ENCODE data around the gene SELP.

The SELP gene

DNA sequence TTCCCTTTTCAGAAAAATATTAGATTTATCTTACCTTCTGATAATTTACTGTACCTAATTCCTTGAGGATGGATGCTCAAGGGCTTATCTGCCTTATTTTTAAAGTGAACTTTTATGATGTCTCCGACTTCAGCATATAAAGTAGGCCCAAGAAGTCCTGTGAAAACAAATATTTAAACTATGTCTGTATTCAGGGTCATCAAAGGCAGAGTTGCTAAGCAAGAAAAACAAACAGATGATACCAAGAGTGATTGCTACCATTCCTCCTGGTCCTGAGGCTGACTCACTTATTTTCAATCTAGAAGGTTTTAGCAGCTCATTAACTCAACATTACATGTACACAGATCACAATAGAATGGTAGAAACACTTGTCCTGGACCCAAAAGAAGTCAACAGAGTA lies 57.7 kb downstream of the SELP start:
- DNase-seq, result no peak

DNA sequence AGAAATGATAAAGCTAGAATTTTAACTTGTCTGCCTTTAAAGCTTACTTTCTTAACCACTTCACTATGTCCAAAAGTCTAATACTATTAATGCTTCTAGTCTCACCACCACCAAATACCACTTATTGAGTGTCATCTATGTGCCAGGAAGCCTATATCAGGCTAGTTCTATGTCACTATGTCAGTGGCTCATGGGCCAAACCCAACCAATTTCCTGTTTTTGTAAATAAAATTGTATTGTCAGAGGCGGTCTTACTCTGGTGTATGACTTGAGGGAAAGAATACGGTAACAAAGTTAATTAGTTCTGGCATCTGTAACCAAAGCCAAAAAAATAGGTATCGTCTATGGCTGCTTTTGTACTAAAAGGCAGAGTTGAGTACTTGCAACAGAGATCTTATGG lies 58.5 kb downstream of the SELP start:
- DNase-seq, result no peak

DNA sequence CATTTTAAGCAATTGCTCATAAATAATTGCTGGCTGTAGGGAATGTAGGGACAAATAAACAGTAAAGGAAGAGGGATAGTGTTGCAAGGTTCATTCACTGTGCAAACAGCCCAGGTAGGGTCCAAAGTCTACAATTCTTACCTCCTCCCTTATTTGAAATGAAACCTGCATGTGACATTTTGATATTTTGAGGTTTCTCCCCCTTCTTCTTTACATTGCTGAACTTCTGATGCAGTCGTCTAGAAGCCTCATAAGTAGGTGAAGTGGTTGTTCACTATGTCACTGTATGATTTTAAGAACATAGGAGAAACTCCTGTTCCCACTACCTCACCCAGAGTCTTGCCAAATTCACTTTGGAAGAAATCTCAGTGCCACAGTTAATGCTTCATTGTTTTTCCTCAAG lies 59.8 kb downstream of the SELP start:
- DNase-seq, result no peak

DNA sequence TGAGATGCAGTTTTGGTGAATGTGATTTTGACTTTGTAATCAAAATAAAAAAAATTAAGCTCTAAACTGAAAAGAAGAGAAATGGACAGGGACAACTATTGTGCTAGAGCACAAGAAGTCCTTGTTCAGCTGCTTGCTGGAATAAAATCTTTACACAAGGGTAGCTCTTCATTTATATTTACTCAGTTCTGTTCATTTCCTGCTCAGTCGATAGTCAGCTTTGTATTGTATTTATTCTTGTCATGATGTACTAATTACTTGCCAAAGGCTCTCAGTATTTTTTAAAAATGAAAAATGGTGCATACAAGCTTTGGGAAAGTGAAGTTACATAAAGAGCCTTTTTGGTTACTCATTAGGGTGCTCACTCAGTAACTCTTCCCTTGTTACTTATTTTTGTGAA lies 61.4 kb downstream of the SELP start:
- DNase-seq, result no peak

DNA sequence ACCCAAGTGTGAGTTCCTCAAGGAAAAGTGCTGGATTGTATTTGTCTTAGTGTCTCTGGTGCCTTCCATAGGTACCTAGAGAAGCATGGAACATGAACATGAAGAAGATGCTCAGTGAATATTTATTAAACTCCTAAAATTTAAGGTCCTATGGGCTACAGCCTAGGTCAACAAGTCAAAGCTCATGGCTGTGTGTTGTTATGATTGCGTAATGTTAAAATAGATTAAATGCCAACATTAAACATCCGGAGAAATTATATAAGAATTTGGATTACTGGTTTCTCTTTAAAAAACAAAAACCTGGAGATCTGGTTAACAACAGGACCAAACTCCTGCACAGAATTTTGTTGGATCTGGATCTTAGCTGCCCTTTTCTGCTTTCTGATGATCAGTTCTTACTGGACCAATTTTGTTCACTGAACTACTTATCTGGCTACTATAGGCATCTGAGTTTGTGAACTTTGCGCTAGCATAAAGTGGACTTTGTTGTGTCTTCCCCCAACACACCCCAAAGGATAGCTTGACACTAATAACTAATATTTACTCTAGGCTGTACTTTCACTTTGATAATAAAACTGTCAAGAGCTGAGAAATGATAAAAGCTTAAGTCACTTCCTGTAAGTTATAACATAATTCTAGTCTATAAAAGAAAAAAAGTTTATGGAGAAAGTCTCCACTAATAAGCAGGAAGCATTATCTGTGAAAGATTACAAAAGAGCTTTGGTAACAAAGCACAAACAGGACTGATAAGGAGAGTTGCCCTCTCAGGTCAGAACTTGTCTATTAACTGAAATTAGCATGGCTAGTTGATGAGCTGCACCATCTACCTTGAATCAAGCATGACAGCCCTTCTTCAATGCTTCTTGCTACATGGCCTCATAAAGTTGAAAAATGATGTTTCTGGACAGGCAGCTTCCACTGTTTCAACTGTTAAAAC lies 64.3 kb downstream of the SELP start:
- DNase-seq, result no peak

DNA sequence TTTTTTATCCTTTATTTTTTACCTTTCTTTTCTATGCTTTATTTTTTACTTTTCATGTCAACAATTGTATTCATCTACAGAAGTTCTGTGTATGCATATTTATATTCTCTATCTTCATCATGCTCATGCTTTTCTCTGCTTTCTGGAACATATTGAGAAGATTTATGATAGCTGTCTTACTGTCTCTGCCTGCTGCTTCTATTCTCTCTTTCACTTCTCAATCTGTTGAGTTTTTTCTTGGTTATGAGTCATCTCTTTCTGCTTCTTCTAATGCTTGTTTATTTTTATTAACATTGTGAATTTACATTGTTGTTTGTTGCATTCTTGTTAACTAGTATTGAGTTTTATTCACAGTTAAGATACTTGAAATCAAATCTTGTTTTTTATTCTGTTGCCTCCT lies 66.3 kb downstream of the SELP start:
- no peak for DNase-seq

DNA sequence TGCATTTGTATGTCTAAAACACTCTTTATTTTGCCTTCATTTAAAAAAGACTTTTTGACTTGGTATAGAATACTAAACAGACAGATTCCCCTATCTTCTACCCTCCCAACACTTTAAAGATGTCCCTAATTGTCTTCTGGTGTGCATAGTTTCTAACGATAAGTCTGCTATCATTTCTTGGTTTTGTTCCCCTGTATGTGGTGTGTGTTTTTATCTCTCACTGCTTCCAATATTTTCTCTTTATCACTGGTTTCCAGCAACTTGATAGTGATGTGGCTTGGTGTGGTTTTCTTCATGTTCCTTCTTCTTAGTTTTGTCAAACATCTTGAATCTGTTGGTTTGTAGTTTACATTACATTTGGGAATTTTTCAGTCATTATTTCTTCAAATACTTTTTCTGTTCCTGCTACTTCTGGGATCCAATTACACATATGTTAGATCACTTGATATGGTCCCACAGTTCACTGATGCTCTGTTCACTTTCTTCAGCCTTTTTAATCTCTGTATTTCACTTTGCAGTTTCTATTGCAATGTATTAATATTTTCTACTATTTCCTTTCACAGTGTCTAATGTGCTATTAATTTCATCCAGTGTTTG lies 66.8 kb downstream of the SELP start:
- DNase-seq, result no peak

DNA sequence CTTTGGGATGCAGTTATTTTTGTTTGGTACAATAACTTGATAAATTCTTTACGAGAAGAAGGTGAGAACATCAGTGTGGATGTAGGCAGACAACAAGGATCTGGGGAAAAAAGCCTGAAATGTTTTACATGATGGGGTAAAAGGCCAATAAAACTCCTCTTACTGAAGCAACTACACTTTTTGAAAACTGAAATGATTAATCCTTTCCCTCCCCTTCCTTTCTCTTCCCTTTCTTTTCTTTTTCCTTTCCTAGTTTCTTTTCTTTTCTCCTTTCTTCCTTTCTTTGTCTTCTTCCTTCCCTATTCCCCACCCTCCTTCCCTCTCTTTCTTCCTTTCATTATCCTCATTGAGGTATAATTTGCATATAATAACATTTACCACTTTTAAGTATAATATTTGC lies 68.2 kb downstream of the SELP start:
- DNase-seq, result no peak

DNA sequence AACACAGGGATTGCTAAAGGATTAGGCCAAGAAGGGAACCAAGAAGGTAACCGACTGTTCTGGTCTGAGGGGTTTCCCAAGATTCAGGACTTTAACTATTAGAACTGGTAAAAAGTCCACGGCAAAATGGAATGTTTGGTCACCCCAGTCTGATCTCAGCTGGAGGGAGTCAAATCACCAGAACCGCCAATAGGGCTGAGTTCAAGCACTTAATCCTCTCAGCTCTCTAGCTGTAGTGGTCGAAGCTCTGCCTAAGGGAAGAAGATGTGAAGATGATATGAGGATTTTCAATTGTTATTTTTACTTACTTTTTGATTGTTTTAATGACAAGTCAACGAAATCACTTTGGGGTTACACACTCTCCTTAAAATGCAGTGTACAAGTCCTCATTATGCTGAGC lies 72.8 kb downstream of the SELP start:
- no peak for DNase-seq

DNA sequence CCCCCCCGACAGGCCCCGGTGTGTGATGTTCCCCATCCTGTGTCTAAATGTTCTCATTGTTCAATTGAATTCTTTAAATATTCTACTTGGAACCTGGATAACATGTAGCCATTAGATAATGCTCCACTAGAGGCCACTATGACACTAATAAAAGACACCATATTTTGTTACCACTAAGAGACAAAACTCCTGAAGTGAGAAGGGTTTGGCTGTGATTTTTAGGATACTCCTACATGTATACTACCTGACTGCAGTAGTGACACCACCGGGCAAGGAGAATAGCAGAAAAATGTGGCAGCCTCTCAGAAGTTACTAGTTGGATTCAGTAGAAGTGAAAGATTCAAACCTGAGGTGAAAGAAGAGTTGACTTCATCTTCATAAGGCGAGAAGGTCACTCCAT lies 79.6 kb downstream of the SELP start:
- no peak for DNase-seq

DNA sequence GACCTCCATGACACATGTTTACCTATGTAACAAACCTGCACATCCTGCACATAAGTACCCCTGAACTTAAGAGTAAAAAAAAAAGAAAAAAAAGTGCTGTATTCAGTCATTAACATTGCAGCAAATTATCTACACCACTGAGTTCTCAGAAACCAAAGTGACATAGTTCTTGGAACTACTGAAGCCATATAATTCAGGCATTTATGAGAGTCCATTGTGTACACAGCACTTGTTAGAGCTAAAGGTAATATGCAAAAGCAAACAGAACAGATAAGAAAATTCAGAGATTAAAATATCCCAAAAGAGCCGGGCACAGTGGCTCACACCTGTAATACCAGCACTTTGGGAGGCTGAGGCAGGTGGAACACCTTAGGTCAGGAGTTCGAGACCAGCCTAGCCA lies 81.6 kb downstream of the SELP start:
- DNase-seq, result no peak

DNA sequence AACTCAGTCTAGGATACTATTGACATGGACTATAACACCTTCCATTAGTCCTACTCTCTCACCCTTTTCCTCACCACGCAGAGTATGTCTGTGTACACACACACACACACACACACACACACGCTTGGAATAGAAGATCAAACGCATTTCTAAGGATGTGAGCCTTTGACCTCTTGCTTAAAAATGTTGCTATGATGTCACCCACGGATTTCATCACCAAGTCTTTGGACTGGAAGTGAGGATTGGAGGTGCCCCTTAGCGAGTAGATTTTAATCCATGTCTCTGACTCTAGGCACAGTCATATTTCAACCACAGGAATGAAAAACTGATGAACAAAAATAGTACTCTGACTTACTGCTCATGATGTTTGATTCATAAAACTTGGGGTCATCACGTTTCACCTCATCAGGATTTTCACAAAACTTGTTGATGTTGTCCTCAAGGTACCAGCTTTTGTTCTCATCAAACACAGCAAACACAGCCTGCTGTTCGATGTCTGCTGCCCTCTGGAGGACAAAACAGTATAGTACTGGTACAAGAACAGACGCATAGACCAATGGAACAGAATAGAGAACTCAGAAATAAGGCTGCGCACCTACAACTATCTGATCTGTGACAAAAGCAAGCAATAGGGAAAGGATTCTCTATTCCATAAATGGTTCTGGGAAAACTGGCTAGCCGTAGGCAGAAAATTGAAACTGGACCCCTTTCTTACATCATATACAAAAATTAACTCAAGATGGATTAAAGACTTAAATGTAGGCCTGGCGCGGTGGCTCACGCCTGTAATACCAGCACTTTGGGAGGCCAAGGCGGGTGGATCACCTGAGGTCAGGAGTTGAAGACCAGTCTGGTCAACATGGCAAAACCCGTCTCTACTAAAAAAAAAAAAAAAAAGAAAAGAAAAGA lies 83.6 kb downstream of the SELP start:
- DNase-seq, result peak; percentile 42

DNA sequence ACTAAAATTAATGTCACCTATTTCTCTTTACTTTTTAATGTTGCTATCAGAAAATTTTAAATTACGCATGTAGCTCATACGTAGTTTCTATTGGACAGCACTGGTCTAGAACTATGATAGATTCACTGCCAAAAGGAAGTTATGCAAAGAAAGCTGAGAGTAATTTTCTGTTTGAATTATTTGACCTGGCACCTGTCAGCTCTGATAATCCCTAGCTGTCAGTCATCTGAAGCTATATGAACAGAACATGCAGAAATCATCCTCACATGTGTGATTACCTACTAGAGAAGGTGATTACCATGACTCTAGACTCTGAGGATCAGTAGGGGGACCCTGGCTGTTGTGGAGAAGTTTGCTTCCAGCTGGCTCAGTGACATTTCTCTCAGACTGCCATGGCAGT lies 84.5 kb downstream of the SELP start:
- DNase-seq, result no peak

DNA sequence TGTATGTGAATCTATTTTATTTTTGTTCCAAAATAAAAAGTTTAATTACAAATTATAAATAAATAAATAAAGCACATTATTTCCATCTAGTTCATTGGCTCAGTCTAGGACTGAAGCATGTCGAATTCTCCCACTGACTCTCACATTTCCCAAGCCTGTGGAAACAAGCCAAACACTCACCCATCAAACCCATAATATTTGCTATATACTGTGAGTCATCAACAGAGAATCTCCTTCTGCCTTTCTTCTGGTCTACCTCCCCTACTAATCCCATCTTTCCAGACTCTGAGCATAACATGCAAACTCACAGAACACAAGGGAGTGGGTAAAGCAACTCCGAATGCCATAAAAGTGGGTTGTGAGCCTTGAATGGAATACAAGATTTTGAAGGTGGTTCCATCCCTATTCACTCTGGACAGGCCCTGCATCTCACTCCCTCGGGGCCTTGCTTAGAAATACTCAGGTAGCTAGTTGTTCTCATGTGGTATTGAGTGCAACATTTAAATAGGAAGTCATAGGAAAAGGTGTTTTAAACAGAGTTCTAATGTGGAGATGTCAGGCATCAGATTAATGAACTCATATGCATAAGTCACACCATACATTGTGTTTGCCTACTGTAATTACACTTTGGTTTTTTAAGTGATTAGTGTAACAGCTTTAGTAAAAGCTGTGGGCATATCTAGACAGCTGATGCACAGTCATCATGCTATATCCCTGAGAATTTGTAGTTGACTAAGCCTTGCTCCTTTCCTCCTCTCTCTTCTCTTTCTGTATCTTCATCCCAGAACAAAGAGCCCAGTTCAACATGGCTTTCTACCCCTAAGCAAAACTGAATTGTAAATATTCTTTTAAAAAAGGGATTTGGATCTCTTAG lies 90.7 kb downstream of the SELP start:
- no peak for DNase-seq
